DMS153 treated with DMSO at 0.1 percent for 48 hours (cell line): ENCODE data around the gene TACC2.
A peak's percentile ranks its signal among the peaks of the same experiment; 100 is the strongest.
"Not testable (repeated sequence)": the region's sequence is repeated elsewhere in the genome, so short reads cannot be mapped to it uniquely, and the experiment has no call there.

Experiments used
- DNase-seq: peaks from one replicate; lab custom pipeline; 2025; ENCODE audit not compliant: unreplicated experiment; lab: John Stamatoyannopoulos, UW

The TACC2 gene

GRCh38 chr10:122188706-122189105, 199.7 kb downstream of the TACC2 start:
- DNase-seq = no peak

DNA sequence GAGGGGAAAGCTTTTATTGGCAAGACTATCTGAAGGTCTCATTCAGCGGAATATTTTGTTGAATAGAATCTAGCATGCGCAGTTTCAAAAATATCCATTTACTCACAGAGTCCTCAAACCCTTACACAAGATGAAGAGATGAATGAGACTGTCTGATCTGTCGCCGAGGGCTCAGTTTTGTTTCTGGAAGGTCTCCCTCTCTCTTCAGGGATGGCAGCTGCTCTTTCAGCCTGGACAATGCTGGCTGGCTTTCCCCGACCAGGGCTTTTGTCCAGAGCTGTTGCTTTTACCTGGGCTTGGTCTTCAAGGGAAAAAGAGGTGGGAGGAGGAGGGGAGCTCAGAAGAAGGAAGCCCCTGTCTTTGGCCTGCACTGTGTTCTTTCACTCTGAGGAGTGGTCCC, 200.2 kb downstream of the TACC2 start:
- no peak for DNase-seq

DNA sequence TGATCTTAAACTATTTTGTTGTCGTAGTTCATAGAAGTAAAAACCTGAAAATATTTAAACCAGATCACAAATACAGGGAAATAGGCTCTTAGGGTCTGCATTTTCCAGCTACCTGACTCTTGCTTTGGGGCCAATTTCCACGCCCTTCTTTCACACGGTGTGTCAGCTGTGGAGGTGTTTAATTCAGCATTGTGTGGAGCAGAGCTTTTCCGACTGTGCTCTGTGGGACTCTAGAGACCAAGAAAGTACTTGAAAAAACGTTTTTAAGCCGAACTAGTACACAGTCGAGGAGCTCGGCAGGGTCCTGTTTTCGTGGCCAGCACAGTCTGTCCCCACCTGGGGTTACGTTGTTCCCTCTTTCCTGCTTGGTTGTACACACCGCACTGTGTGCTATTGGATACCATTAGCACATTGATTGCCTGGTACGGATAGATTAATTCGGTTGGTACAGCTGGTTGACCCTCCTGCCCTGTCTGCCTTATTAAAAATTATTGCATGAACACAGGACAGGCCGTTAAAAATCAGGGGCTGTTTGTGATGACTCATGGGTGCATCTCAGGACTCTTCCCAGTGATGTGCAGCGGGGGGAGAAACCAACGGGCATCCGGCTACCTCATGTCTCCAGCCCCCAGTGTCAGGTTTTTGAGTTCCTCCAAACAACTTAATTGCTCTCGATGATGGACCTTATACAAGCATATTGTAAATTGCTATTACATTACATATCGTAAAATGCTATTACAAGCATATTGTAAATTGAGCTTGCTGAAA, 201.4 kb downstream of the TACC2 start:
- DNase-seq = no peak

DNA sequence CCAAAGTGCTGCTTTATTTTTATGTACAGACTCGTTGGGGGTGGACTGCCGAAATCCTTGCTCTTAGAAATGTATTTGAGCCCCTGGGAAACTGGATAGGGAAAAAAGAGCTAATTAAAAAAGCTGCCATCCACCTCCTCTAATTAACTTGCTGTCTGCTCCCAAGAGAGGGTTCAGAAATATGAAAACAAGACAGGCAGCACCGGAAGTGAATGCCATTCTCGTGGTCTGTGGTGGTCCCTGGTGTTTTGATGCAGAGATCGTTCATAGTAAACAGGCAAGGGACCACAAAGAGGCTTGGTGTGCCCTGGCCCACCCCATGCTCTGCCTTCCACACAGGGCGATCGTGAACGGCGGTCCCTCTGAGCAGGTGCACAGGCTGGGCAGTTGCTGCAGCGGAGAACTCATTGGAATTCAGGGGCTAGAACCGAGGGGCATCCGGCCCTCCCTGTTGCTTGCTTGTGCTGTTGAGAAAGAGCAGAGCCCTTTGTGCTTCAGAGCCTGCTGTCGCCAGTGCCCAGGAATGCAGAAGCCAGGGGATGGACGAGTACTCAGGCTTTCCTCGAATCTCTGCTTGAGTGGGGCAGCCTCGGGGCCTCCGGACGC, 203.1 kb downstream of the TACC2 start:
- DNase-seq = no peak

DNA sequence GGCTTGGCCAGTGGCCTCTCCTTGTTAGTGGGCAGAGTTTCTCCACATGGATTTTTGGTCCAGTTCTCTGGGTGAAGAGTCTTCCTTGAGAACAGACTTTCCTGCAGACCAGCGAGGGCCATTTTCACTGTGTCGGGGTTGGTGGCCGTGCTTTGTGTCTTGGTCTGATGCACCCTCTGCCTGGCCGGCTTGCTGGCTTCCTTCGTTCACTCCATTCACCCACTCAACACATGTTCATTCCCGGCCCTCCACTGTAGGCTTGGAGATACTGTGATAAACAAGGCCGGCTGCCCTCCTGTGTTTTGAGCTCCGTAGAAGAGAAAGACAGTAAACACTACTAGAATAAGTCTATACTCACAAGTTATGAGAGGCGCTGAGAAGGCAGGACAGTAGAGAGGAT, 205.3 kb downstream of the TACC2 start:
- no peak for DNase-seq

GRCh38 chr10:122196218-122196617, 207.3 kb downstream of the TACC2 start:
- no peak for DNase-seq

DNA sequence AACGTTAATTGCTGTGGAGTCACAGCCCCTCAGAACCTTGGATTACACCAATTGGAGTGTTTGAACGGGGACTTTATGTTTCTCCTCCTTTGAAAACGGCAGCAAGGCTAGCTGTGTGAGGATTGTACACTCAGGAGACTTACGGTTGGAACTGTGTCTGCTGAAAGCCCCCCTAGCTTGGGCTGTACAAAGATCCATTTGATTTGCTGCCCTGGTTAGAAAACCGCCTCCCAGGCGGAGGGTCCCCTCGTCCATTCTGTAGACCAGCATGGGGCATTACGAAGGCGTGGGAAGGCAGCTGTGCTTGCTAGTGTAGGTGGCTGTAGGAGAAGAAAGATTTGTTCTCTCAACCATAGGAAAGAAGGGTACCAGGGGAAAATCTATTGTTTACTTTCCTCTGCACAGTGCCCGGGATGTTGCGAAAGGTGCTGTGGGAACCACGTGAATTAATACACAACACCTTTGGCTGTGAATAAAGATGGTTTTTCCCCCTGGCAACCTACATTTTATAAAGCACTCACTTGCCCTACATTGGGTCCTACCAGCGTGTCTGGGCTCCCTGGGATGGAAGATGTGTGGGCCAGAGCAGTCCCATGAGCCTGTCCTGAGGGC, 208.8 kb downstream of the TACC2 start:
- no peak for DNase-seq

DNA sequence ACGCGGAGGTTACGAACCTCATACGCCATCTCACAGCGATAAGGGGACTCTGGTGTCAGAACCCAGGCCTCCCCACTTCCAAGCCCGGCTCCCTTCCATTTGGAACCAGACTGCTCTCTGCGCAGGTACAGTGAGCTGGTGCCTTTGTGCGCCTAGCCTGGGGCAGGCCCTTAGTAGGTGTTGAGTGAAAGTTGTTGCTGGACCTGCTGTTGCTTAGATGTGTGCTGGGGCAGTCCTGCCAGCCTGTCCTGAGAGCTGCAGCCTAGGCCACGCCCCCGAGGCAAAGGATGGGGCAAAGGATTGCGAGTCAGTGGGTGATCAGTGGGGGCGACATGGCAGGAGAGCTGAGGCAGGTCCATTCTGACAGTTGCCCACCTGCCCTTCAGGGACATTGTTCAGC, 209.7 kb downstream of the TACC2 start:
- DNase-seq = no peak

DNA sequence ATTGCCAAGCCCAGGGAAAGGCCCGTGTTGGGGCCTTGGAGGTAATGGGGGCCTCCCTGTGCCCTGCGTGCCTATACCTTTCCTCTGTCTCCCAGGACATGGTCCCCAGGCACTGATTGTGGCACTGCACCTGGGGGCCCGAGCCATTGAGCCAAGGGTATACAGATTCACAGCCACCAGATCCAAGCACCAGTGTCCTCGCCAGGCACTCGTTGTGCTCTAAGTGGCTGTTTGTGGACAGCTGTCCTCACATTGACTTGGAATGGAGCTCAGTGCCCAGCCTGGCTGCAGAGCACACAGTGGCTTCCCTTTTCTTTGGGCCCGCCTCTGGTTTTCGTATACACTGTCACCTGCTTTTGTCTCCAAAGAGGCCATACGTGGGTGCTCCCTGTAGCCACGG, 210.1 kb downstream of the TACC2 start:
- DNase-seq = no peak

GRCh38 chr10:122199689-122200088, 210.7 kb downstream of the TACC2 start:
- no peak for DNase-seq

GRCh38 chr10:122201401-122201800, 212.4 kb downstream of the TACC2 start:
- no peak for DNase-seq

DNA sequence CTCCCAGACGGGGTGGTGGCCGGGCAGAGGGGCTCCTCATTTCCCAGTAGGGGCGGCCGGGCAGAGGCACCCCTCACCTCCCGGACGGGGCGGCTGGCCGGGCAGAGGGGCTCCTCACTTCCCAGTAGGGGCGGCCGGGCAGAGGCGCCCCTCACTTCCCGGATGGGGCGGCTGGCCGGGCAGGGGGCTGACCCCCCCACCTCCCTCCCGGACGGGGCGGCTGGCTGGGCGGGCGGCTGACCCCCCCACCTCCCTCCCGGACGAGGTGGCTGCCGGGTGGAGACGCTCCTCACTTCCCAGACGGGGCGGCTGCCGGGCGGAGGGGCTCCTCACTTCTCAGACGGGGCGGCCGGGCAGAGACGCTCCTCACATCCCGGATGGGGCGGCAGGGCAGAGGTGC, 214.2 kb downstream of the TACC2 start:
- DNase-seq = not testable (repeated sequence)

DNA sequence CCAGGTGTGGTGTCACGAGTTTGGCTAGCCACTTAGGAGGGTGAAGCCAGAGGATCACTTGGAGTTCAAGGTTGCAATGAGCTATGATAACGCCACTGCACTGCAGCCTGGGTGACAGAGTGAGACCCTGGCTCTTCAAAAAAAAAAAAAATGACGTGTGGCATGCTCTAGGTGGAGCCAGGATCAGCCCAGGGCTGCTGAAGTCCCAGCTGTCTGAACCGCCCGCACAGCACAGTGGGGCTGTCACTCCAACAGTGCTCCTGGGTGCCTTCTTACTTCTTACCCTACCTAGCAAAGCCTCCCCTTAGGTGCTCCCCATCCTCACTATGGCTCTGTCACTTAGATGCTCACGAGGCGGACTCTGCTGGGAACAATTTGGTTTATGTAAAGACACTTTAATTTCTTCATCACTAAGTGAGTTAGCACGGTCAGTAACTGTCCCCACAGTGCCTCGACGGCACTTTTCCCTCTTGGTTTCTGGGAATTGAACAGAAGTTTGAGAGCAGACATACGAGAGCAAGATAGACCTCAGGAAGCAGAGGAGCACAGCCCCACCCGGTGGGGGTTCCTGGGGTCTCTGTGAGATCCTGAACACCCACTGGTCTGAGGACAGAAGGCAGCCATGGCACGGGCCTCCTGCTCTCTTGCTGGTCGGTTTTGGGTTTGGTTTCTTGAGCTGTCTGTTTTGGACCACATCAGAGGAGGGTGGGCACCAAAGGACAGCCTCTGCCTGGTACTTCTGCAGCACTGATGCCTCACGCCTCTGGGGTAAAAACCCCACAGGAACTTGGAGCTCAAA, 215.9 kb downstream of the TACC2 start:
- no peak for DNase-seq

DNA sequence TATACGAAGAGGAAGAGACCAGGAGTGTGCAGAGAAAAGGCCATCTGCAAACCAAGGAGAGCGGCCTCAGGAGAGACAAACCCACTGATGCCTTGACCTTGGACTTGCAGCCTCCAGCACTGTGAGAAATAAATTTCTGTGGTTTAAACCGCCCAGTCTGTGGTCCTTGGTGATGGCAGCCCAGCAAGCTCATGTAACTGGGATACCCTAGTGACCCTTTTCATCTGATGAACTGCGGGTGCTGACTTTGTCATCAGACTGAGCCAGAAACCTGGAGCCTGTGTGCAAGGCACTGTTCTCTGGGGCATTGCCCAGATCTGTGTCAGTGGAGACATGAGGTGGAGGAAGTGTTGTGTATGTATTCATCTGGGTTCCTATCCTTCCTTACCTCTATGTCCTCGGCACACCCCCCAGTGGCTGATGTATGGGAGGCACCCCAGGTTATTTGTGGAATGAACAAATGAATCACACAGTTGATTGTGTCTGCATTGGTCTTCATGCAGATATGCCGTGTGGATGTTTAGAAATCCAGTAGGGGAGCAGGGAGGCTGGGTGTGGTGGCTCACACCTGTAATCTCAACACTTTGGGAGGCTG, 217.6 kb downstream of the TACC2 start:
- DNase-seq = no peak

- DNase-seq = no peak
These were observed 218.2 kb downstream of the TACC2 start for GRCh38 chr10:122207163-122207562.

GRCh38 chr10:122207596-122207995, 218.6 kb downstream of the TACC2 start:
- peak; percentile 14 for DNase-seq

DNA sequence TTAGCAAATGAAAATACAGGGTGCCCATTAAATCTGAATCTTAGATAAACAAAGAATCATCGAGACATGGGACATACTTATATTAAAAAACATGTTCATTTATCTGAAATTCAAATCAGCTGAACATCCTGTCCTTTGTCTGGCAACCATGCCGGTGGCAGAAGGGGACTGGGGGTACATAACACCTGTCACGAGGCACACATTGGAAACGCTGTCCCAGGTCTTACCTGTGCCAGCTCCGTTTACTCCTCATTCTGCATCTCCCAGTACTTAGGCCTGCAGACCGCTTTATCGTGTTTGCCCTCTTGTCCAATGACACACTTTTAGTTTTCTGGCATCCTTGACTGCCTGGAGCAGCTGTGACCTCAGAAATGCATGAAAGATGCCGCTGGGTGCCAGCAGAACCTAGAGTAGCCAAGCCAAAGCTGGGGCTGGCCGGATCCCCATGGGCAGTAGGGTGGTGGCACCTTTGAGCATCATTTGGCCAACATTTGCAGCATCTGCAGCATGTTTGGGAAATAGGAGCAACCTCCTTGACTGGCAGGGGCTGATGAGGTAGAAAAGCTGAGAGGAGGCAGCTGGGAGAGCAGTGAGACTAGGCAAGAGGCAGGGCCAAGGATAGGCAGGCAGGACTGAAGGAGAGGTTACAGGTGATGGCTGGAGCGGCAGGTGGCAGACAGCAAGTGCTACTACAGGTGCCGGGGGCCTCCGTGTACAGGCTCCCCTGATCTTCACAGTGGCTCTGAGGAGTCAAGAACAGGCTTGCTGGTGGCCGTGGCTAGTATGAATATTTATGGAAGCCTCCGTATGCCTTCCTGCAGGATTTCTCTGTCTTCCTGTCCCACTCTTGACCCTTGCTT, 219.8 kb downstream of the TACC2 start:
- DNase-seq = no peak

DNA sequence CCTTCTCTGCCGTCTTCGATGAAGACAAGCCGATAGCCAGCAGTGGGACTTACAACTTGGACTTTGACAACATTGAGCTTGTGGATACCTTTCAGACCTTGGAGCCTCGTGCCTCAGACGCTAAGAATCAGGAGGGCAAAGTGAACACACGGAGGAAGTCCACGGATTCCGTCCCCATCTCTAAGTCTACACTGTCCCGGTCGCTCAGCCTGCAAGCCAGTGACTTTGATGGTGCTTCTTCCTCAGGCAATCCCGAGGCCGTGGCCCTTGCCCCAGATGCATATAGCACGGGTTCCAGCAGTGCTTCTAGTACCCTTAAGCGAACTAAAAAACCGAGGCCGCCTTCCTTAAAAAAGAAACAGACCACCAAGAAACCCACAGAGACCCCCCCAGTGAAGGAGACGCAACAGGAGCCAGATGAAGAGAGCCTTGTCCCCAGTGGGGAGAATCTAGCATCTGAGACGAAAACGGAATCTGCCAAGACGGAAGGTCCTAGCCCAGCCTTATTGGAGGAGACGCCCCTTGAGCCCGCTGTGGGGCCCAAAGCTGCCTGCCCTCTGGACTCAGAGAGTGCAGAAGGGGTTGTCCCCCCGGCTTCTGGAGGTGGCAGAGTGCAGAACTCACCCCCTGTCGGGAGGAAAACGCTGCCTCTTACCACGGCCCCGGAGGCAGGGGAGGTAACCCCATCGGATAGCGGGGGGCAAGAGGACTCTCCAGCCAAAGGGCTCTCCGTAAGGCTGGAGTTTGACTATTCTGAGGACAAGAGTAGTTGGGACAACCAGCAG, 221.7 kb downstream of the TACC2 start:
- DNase-seq = no peak

DNA sequence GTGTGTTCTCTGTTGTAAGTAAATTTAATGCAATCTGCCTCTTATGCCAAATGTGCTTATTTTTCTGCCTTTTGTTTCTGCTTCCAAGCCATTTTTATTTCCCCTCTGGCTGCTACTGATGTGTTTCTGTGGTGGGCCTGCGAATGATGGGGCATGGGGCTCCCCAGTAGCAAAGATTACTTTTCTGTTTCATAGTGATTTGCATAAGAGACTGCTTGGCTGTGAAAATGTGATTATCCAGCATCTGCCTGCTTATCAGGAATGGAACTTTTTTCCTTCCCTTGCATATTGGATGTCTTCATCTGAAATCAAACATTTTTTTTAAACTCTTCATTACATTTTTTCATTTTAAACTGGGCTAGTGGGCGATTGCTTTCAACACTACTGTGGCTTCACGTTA, 224.4 kb downstream of the TACC2 start:
- DNase-seq = no peak

DNA sequence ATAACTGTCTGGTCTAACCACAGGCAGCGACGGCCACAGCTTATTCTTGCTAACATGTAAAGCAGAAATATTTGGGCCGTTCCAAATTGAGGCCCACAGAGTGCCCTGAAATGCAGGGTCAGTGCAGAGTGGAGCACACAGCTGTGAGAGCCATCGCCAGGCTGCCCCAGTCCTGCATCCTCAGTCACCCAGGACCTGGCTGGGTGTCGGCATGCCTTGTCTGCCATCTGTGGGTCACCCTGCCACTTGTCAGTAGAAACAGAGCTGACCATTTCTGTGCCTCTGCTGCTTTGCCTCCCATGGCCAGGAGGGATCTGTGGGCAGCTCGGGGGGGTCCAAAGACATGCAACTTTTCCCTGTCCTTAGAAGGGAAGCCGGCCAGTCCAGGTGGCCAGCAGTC, 224.8 kb downstream of the TACC2 start:
- DNase-seq = no peak
